Heart left ventricle (tissue), 16 donors: ENCODE results near the gene PHF2. TPM values are rescaled to one million over a fixed set of nuclear protein-coding genes. Genes with fewer than 3 reads are reported as not detected.

Experiments
- ATAC-seq, 4 donors: fragments of 200-7000 bp; cut with Tn5 transposase; one replicate each; pipeline ENCODE4 v1.9.1; 2020 to 2022; ENCODE audit warnings: moderate library complexity in 4 of 4, mild to moderate bottlenecking in 3 of 4, moderate number of reproducible peaks in 1 of 4
- DNase-seq, 5 donors: peaks; one replicate each; pipeline ENCODE4 v3.0.0-alpha.2; 2020
- H3K27ac ChIP-seq, 12 donors: fragments of 200-600 bp; sonication (generic) in 4 of 12; one replicate each; pipeline versions ENCODE4 v1.5.0 to v1.8.0; 2016 to 2022; ENCODE audit warnings: mild to moderate bottlenecking in 2 of 12
- H3K27me3 ChIP-seq, 9 donors: fragments of 200-600 bp; sonication (generic) in 2 of 9; one replicate each; pipeline versions ENCODE4 v1.5.1 to v1.8.0; 2016 to 2022; ENCODE audit warnings: mild to moderate bottlenecking in 3 of 9
- H3K36me3 ChIP-seq, 9 donors: fragments of 200-600 bp; sonication (generic) in 2 of 9; one replicate each; pipeline versions ENCODE4 v1.5.0 to v1.8.0; 2018 to 2022; ENCODE audit warnings: mild to moderate bottlenecking in 2 of 9
- H3K4me1 ChIP-seq, 12 donors: fragments of 200-600 bp; sonication (generic) in 4 of 12; one replicate each; pipeline versions ENCODE4 v1.5.0 to v1.8.0; 2016 to 2022; ENCODE audit warnings: mild to moderate bottlenecking in 3 of 12
- H3K4me3 ChIP-seq, 12 donors: fragments of 200-600 bp; sonication (generic) in 4 of 12; one replicate each; pipeline versions ENCODE4 v1.5.0 to v1.8.0; 2017 to 2022; ENCODE audit warnings: mild to moderate bottlenecking in 9 of 12, moderate library complexity in 4 of 12
- H3K9me3 ChIP-seq, 12 donors: fragments of 200-600 bp; sonication (generic) in 4 of 12; one replicate each; pipeline versions ENCODE4 v1.5.0 to v1.8.0; 2016 to 2022; ENCODE audit warnings: mild to moderate bottlenecking in 1 of 12
- POLR2A ChIP-seq, 2 donors: fragments of 450-650 bp; IDR thresholded peaks; one replicate each; pipeline ENCODE4 v1.6.1; 2017; ENCODE audit warnings: antibody characterized with exemption in 2 of 2, mild to moderate bottlenecking in 2 of 2, moderate library complexity in 2 of 2
- WGBS, 4 donors: extraction: QIAGEN DNeasy Blood & Tissue Kit in 2 of 4; methylation state at CpG; one replicate each; pipeline versions ENCODE4 v1.1.5 to v1.1.7; 2013 to 2018; 5-methylcytosine and 5-hydroxymethylcytosine counted together
- intact Hi-C, 10 donors: fragments of 100-400 bp; cut with DNase I; formaldehyde crosslinking; loops; one replicate each; pipeline versions ENCODE4 v1.11.1 to v1.14.2; 2022
- polyA plus RNA-seq, 2 donors: library from polyadenylated mRNA; stranded (reverse); fragments of 200-250 nt; gene quantifications; one replicate each; pipeline ENCODE4 v1.2.3, GENCODE V29; 2013
- total RNA-seq, 9 donors: library from RNA; depleted of rRNA in 2 of 9; stranded (reverse); fragments of >200 nt in 2 of 9; fragmentation: NEBNext Ultra II Directional in 3 of 9; extraction: Animal tissue kit (Norgen Biotek cat#: 25700) in 3 of 9; gene quantifications; one replicate each; pipeline versions ENCODE4 v1.1.0 to v1.2.4, GENCODE V29; 2016 to 2023
- TF ChIP-seq, protein P1 (sequence below), 12 donors: fragments of 200-600 bp; sonication (generic) in 4 of 12; IDR thresholded peaks; one replicate each; pipeline versions ENCODE4 v1.5.0 to v1.8.0; 2018 to 2022; ENCODE audit warnings: antibody characterized with exemption in 12 of 12, mild to moderate bottlenecking in 5 of 12
- donor health status: ischemic (EF 13 %, LVEDD 7.1; RV severe dilation, severe dysfunction).
- donor health status: healthy with polysubstance abuse.
- donor health status: DM: no; HTN: yes; CAD: no.
- donor health status: DM: no; HTN: no; CAD: no.
- donor health status: ischemic (EF 25% LVEDD 6.9; RV normal size, moderate dysfunction).
- donor health status: ischemic (EF 25% LVEDD 5.7; RV mildly dilated, moderate dysfunction).
- donor health status: healthy.
- donor health status: DM: yes; HTN: yes; CAD: no.
- donor health status: ischemic (EF 35%, LVEDD 5.7; RV mildly dilated, moderate dysfunction).
- donor health status: nonischemic (EF 11% LVEDD 7.7; RV severe dilation, severe dysfunction).
- donor health status: DM: yes; HTN: yes; CAD: no.
- donor health status: PGD.
- donor health status: ischemic (EF 29% LVEDD 5.4; RV normal size, mild dysfunction).
- donor health status: nonischemic (EF 23%, LVEDD 6.1; RV moderate dilation, normal function).

PHF2 gene
- total and polyA plus RNA-seq, 11 donors = 18.8 to 37.2 (median 22.1) TPM

DNA sequence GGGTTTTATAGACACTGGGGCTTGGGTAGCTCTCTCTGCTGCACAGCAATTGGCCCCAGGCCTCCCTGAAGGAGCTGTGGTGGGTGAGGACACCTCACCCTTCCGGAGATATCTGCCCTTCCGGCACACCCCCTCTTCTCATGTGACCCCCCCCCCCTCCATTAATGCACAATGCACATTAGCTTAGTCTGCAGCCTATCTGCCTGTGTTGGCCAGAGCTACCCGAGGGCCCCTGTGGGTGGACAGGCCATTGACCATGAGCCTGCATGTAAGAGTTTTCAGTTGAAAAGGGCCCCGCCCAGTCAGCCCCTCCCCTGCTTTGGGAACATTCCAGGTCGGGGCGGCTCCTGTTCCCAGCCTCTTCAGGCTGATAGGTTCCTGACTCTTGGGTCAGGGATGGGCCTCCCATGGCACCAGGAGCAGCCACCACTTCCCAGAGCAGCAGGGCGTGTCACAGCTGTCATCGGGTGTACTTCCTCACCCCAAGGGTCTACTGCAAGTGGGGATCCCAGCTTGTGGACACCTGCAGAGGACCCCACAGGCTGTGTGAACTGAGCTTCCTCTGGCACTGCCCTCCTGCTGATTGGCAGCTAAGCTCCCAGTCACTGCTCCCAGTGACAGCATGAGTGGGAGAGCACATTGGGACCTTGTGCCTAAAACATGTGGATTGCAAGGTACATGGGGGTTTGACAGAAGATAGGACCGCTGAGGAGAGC lies 17.8 kb downstream of the PHF2 start:
- no peaks in the 10 kb centered on the region for H3K27me3 ChIP-seq
- TF ChIP-seq, protein P1, sequence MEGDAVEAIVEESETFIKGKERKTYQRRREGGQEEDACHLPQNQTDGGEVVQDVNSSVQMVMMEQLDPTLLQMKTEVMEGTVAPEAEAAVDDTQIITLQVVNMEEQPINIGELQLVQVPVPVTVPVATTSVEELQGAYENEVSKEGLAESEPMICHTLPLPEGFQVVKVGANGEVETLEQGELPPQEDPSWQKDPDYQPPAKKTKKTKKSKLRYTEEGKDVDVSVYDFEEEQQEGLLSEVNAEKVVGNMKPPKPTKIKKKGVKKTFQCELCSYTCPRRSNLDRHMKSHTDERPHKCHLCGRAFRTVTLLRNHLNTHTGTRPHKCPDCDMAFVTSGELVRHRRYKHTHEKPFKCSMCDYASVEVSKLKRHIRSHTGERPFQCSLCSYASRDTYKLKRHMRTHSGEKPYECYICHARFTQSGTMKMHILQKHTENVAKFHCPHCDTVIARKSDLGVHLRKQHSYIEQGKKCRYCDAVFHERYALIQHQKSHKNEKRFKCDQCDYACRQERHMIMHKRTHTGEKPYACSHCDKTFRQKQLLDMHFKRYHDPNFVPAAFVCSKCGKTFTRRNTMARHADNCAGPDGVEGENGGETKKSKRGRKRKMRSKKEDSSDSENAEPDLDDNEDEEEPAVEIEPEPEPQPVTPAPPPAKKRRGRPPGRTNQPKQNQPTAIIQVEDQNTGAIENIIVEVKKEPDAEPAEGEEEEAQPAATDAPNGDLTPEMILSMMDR (IDR thresholded peaks at IDR 0.05) = no peak
- no peak for TF ChIP-seq POLR2A (IDR thresholded peaks at IDR 0.05)
- H3K27ac ChIP-seq = peak overlapping the region in 3 of 12 donors; percentile 8 to 66 (median 25)
- H3K4me3 ChIP-seq = no peak overlapping the region
- WGBS, 4 donors = 43 to 59% (median 47%) methylated on average over 5 to 9 of the region's 9 CpGs
- DNase-seq = peak in 1 of 5 donors; percentile 65
- H3K9me3 ChIP-seq = no peaks in the 10 kb centered on the region
- peak in 3 of 4 donors; percentile 2 to 37 (median 21) for ATAC-seq
- intact Hi-C loops = no loop called here
- no peaks in the 10 kb centered on the region for H3K36me3 ChIP-seq
- H3K4me1 ChIP-seq = peaks cover 0 to 74% (median 46%) of the 10 kb centered on the region in 12 donors

GRCh38 chr9:93595461-93595860 lies 19.1 kb downstream of the PHF2 start:
- Histone ChIP-seq H3K4me3 (no peak overlapping the region), H3K27me3 (no peaks in the 10 kb centered on the region), H3K4me1 (peaks cover 0 to 71% (median 47%) of the 10 kb centered on the region in 12 donors), H3K27ac (no peak overlapping the region), H3K36me3 (no peaks in the 10 kb centered on the region), H3K9me3 (no peaks in the 10 kb centered on the region)
- intact Hi-C loops = no loop called here
- WGBS, 4 donors = 92 to 96% (median 95%) methylated on average over 5 of the region's 5 CpGs
- DNase-seq (no peak), ATAC-seq (no peak)
- TF ChIP-seq, protein P1 (IDR thresholded peaks at IDR 0.05) = no peak
- no peak for TF ChIP-seq POLR2A (IDR thresholded peaks at IDR 0.05)

DNA sequence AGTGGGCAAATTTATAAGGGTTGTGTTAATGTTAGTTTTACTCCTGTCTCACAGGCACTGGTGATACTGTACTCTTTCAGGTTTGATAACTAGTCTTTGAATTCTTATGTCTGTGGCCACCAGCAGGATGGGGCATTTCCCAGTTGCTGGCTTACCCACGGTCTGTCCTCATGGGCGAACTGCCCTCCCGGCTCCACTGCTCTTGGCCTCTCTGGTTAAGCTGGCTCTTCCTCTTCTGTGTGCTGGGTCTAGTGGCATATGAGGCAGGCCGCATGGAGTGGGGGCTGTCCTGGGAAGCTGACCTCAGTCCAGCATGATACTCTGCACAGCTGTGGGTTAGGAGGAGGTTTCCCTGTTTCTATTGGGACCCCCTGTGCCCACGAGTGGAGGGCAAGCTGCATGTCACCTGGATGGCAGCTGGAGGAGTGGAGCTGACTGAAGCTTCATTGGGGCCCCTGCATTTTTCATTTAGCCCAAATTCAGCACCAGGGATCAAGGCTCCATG lies 19.5 kb downstream of the PHF2 start:
- Histone ChIP-seq H3K27ac (no peak overlapping the region), H3K4me3 (no peak overlapping the region), H3K27me3 (no peaks in the 10 kb centered on the region), H3K4me1 (peaks cover 0 to 71% (median 48%) of the 10 kb centered on the region in 12 donors), H3K9me3 (no peaks in the 10 kb centered on the region), H3K36me3 (no peaks in the 10 kb centered on the region)
- no peak for ATAC-seq
- DNase-seq = no peak
- TF ChIP-seq, protein P1 (IDR thresholded peaks at IDR 0.05) = no peak
- TF ChIP-seq POLR2A (IDR thresholded peaks at IDR 0.05) = no peak
- 69 to 88% (median 84%) methylated on average over 5 of the region's 5 CpGs for WGBS, 4 donors
- intact Hi-C loops = no loop called here

- 65 to 83% (median 73%) methylated on average over 4 of the region's 4 CpGs for WGBS, 4 donors
- TF ChIP-seq, protein P1 (IDR thresholded peaks at IDR 0.05) = no peak
- intact Hi-C loops = no loop called here
- H3K27me3 ChIP-seq = no peaks in the 10 kb centered on the region
- H3K4me3 ChIP-seq = no peak overlapping the region
- DNase-seq (no peak), ATAC-seq (no peak)
- no peaks in the 10 kb centered on the region for H3K36me3 ChIP-seq
- no peak overlapping the region for H3K27ac ChIP-seq
- no peaks in the 10 kb centered on the region for H3K9me3 ChIP-seq
- peaks cover 0 to 71% (median 44%) of the 10 kb centered on the region in 12 donors for H3K4me1 ChIP-seq
Observed at GRCh38 chr9:93596399-93596798, 20.0 kb downstream of the PHF2 start.
